Kidney (tissue), 14 donors: Measurements from ENCODE around the gene HEXIM1. TPM values are rescaled to one million over a fixed set of nuclear protein-coding genes. Genes with fewer than 3 reads are reported as not detected.

Source experiments
- DNase-seq, 5 donors: peaks; one replicate each; pipeline ENCODE4 v3.0.0-alpha.2; 2013 to 2020
- FAIRE-seq: peaks from 2 replicates; lab custom pipeline; 2012; peaks lifted over from hg19 to GRCh38; lab: Jason Lieb, UNC
- H3K27ac ChIP-seq, 2 donors: one replicate each; pipeline ENCODE4 v1.7.0; 2013; ENCODE audit warnings: low read depth in 2 of 2, low read length in 2 of 2, inconsistent platforms in 1 of 2
- H3K27me3 ChIP-seq: one replicate; pipeline ENCODE4 v1.7.1; 2013; ENCODE audit warnings: low read length, inconsistent platforms; ENCODE audit not compliant: control insufficient read depth, insufficient read depth
- H3K36me3 ChIP-seq, 3 donors: one replicate each; pipeline versions ENCODE4 v1.7.0 to v1.7.1; 2013; ENCODE audit warnings: low read length in 3 of 3, control low read depth in 1 of 3, inconsistent platforms in 1 of 3; ENCODE audit not compliant: insufficient read depth in 3 of 3, control insufficient read depth in 2 of 3
- H3K4me1 ChIP-seq, 3 donors: one replicate each; pipeline versions ENCODE4 v1.7.0 to v1.7.1; 2013; ENCODE audit warnings: low read length in 3 of 3, inconsistent platforms in 1 of 3, low read depth in 1 of 3; ENCODE audit not compliant: control insufficient read depth in 2 of 3, insufficient read depth in 2 of 3
- H3K4me3 ChIP-seq, 3 donors: one replicate each; pipeline versions ENCODE4 v1.7.0 to v1.8.1; 2013; ENCODE audit warnings: low read length in 3 of 3, control low read depth in 1 of 3, inconsistent platforms in 1 of 3
- H3K9ac ChIP-seq, 3 donors: one replicate each; pipeline versions ENCODE4 v1.7.0 to v1.7.1; 2013; ENCODE audit warnings: low read length in 3 of 3, control low read depth in 1 of 3, inconsistent platforms in 1 of 3
- H3K9me3 ChIP-seq, 3 donors: one replicate each; pipeline versions ENCODE4 v1.7.0 to v1.7.1; 2013; ENCODE audit warnings: low read length in 3 of 3, control low read depth in 1 of 3, inconsistent platforms in 1 of 3; ENCODE audit not compliant: control insufficient read depth in 2 of 3, insufficient read depth in 1 of 3
- CTCF ChIP-seq: IDR thresholded peaks from 3 replicates; pipeline ENCODE4 v1.5.1; 2012; ENCODE audit warnings: mild to moderate bottlenecking, moderate library complexity, borderline replicate concordance; ENCODE audit not compliant: insufficient read depth; ENCODE audit errors: extremely low read depth
- intact Hi-C: fragments of 100-400 bp; cut with DNase I; formaldehyde crosslinking; loops from one replicate; pipeline ENCODE4 v1.11.1; 2022
- polyA plus RNA-seq: library from polyadenylated mRNA; stranded (reverse); fragments of 350-450 nt; fragmentation: Illumina TruSeq; extraction: RNeasy Lipid Tissue Mini Kit (QIAGEN cat#74804); gene quantifications from one replicate; pipeline ENCODE4 v1.2.3, GENCODE V29; 2014; ENCODE audit warnings: low read depth, low replicate concordance; ENCODE audit not compliant: insufficient read depth
- total RNA-seq: library from RNA; stranded (reverse); fragmentation: NEBNext Ultra II Directional; extraction: Animal tissue kit (Norgen Biotek cat#: 25700); gene quantifications from one replicate; pipeline ENCODE4 v1.2.1, GENCODE V29; 2021
- donor health status: control.
- donor health status: control.
- donor health status: control.
- donor health status: control.
- donor health status: control.
- donor health status: DM: yes; HTN: yes; CAD: no.
- donor health status: Normal renal cell carcinoma (clear cell type).

HEXIM1 gene
- total and polyA plus RNA-seq, 2 donors from 2014 or later = 25.0 to 34.7 TPM

GRCh38 chr17:45171338-45172231 is 23.3 kb downstream of the HEXIM1 start:
- intact Hi-C loops = no loop called here
- peaks cover 0 to 26% (median 21%) of the 10 kb centered on the region in 3 donors for H3K4me1 ChIP-seq
- H3K36me3 ChIP-seq = peaks cover 0 to 8% (median 0%) of the 10 kb centered on the region in 3 donors
- peak; percentile 84 to 92 (median 90) for DNase-seq
- no peaks in the 10 kb centered on the region for H3K27me3 ChIP-seq
- H3K27ac ChIP-seq = peak overlapping the region; percentile 94 to 97
- no peaks in the 10 kb centered on the region for H3K9me3 ChIP-seq
- H3K4me3 ChIP-seq = peak overlapping the region in 2 of 3 donors; percentile 21 to 58
- no peak for TF ChIP-seq CTCF
- FAIRE-seq = no peak
- peak overlapping the region in 1 of 3 donors; percentile 60 for H3K9ac ChIP-seq

- no peak for FAIRE-seq
- Histone ChIP-seq H3K9ac (peak overlapping the region in 1 of 3 donors; percentile 60), H3K27me3 (no peaks in the 10 kb centered on the region), H3K9me3 (no peaks in the 10 kb centered on the region), H3K4me3 (peak overlapping the region in 2 of 3 donors; percentile 21 to 58), H3K4me1 (peaks cover 0 to 26% (median 21%) of the 10 kb centered on the region in 3 donors), H3K36me3 (peaks cover 0 to 8% (median 0%) of the 10 kb centered on the region in 3 donors), H3K27ac (peak overlapping the region; percentile 94 to 97)
- DNase-seq = no peak
- TF ChIP-seq CTCF = no peak
- intact Hi-C loops = no loop called here
These were observed 23.9 kb downstream of the HEXIM1 start for GRCh38 chr17:45172232-45172540.

GRCh38 chr17:45172541-45173286 is 24.4 kb downstream of the HEXIM1 start:
- Histone ChIP-seq H3K36me3 (peaks cover 0 to 8% (median 0%) of the 10 kb centered on the region in 3 donors), H3K4me3 (peak overlapping the region in 1 of 3 donors; percentile 58), H3K9me3 (no peaks in the 10 kb centered on the region), H3K27me3 (no peaks in the 10 kb centered on the region), H3K4me1 (peaks cover 0 to 26% (median 21%) of the 10 kb centered on the region in 3 donors), H3K27ac (peak overlapping the region; percentile 94 to 97), H3K9ac (peak overlapping the region in 1 of 3 donors; percentile 60)
- peak; percentile 92 to 95 (median 94) for DNase-seq
- intact Hi-C loops = no loop called here
- no peak for TF ChIP-seq CTCF
- no peak for FAIRE-seq
